RPMI7951 (cell line): ENCODE measurements around the gene SPATA22. TPM values are rescaled to one million over a fixed set of nuclear protein-coding genes. Genes with fewer than 3 reads are reported as not detected.
"Not testable (repeated sequence)": the region's sequence is repeated elsewhere in the genome, so short reads cannot be mapped to it uniquely, and the experiment has no call there.

Experiments used
- DNase-seq: peaks from one replicate; pipeline ENCODE4 v3.0.0-alpha.2; 2012; ENCODE audit warnings: low read depth
- total RNA-seq: library from RNA; depleted of rRNA; stranded (reverse); fragments of >200 nt; shearing (Covaris generic); gene quantifications from 2 replicates; pipeline ENCODE4 v1.2.3, GENCODE V29; 2014; rRNA removed

SPATA22 gene
- total RNA-seq: not detected in 2 replicates

DNA sequence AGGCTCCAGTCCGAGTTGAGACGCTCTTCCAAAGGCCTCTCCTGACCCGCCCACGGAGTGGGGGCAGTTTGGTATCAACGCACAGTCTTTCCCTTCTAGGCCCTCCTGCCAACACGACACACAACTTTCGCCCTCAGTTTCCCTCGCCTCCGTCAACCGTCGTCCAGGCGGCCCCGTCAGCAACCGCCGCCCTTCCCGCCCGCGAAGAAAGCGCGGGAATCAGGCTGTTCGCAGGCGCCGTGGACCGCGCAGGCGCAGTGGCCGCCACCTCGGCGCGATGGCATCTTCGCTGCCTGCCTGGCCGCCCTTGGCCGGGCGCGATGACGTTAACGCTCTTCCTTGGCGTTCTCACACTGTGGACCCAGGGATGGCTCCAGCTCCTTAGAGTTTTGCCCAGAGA lies at the start of gene SPATA22:
SPATA22 (minus strand) TSS at position 221 of the 400 bp plus-strand sequence. CDS start 2,494 bp downstream, outside the sequence.
- no peak for DNase-seq

DNA sequence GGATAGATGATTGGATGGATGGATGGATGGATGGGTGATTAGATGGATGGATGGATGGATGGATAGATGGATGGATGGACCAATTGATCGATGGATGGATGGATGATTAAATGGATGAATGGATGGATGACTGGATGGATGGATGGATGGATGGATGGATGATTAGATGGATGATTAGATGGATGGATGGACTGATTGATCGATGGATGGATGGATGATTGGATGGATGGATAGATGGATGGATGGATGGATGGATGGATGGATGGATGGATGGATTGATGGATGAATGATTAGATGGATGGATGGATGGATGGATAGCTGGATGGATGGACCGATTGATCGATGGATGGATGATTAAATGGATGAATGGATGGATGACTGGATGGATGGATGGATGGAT lies 47.9 kb upstream of the SPATA22 start:
- not testable (repeated sequence) for DNase-seq

DNA sequence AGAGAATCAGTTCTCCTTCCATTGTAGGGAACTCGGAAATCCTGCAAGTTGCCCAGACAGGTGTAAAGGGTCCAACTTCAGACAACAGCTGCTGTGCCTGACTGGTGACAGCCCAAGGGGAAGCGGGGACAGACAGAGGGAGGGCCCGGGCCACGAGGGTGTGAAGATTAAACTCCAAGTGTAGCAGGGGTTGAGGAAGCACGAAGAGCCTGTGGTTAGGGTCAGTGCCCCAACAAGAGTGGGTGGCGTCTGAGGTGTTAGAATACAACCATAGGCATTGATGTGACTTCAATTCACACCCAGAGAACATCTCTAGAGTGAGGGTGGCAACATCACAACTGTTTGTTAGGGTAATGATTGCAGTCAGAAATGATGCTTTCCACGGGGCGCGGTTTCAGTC lies 43.3 kb upstream of the SPATA22 start:
- DNase-seq: no peak

- DNase-seq: not testable (repeated sequence)
Observed at GRCh38 chr17:3514167-3514566, 42.5 kb upstream of the SPATA22 start.

- DNase-seq: no peak
Observed at GRCh38 chr17:3513305-3514035, 41.9 kb upstream of the SPATA22 start.

DNA sequence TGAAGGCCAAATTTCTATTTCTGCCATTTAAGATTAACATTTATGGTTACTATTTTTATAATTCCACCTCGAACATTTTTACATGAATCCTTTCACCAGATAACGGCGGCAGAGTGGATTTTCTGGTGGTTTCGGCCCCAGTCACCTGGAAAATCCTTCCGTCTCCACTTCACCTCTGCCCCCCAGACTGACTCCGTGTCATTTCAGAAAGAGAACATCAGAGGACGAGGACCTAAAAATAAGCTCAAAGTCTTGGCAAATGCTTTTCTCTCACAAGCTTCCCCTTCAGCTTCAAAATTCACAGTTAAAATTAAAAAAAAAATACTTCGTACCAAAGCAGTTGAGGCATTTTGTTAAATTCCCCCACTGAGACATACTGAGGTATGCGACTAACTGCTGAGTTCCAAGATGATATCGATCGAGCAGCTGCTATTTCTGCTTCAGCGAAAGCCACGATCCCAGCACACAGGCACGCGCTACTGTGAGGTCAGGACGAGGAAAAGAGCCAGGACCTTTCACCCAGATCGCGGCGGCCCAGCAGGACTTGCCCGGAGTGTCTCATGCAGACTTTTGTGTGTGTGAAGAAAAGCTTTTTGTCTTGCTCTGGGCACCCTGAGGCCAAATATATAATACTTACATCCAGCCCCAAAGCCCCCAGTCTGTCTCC lies 41.0 kb upstream of the SPATA22 start:
- peak; percentile 50 for DNase-seq

DNA sequence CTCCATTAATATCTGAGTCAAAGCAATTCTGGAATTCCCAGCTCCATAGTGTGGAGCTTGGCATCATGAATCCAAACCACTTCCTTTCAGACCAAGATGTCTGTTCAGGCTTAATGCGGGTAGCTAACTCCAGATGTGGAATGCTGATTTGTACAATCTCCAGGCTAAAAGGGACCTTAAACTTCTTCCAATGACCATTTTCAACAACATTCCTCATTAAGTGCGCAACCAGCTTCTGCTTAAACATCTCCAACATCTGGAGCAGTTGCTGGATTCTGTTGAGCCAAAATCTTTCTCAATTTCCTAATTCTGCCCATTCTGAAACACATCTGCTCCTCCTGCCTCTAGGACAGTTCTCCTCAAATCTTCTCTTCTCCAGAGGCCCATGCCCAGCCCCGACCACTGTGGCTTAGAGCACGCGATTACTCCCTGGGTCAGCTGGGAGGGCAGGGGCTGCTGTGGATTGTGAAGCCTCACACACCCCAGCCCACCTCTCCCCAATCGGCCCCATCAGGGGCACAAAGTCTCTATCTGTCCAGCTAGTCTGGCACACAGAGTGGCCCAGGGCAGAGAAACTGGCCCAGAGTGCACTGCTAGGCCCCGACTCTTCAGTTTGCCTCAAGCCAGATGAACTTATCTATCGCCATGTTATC lies 40.4 kb upstream of the SPATA22 start:
- peak; percentile 28 for DNase-seq

GRCh38 chr17:3510090-3510489 lies 38.5 kb upstream of the SPATA22 start:
- DNase-seq: no peak

DNA sequence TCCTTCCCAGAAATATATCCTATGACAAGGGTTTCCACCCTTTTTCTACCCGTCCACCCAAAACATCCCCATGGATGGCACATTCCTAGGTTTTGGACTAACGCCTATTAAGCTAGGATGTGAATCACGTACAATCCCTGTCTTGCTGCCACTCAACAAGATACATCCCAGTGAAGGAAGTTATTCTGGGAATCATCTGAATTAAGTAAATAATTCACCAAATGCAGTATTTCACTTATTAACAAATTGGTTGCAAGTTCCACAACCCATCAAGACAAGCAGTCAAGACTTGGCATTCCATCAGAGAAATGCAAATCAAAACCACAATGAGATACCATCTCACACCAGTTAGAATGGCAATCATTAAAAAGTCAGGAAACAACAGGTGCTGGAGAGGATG lies 36.2 kb upstream of the SPATA22 start:
- no peak for DNase-seq

GRCh38 chr17:3507071-3507470 lies 35.5 kb upstream of the SPATA22 start:
- no peak for DNase-seq

DNA sequence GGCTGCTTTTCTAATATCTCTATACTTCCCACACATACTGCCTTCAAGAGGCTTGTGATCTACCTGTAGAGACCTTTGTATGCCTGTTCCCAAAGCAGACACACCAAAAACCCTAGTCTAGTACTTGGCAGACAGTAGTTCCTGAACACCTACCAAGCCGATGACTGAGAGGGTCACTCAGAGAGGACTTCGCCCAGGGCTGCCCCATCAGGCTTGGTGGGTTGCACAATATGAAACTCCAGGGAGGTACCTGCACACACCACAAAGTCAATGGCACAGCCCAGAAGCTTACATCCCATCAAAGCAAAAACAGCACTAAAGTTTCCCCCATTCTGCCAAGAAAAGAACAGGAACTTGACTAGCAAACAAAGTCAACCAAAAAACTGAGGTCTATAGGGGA lies 34.4 kb upstream of the SPATA22 start:
- DNase-seq: no peak

- DNase-seq: no peak
Observed at GRCh38 chr17:3505008-3505407, 33.4 kb upstream of the SPATA22 start.

GRCh38 chr17:3503285-3503684 lies 31.7 kb upstream of the SPATA22 start:
- DNase-seq: no peak

GRCh38 chr17:3502466-3502865 lies 30.8 kb upstream of the SPATA22 start:
- peak; percentile 32 for DNase-seq

- no peak for DNase-seq
Observed at GRCh38 chr17:3501344-3501743, 29.7 kb upstream of the SPATA22 start.

- no peak for DNase-seq
Observed at GRCh38 chr17:3497101-3497500, 25.5 kb upstream of the SPATA22 start.

GRCh38 chr17:3485481-3486068 lies 14.0 kb upstream of the SPATA22 start:
- no peak for DNase-seq

- DNase-seq: no peak
Observed at GRCh38 chr17:3482852-3483251, 11.2 kb upstream of the SPATA22 start.

DNA sequence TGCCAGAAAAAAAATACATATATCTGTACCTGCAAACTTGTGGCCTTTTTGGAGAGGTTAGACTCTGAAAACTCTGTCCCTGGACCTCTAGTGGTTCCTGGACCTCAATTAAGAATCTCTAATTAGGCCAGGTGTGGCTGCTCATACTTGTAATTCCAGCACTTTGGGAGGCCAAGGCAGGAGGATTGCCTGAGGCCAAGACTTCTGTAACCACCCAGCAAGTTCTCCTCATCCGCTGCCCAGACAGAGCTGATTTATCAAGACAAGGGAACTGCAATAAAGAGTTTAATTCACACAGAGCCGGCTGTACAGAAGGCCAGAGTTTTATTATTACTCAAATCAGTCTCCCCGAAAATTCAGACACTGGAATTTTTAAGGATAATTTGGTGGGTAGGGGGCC lies 8.4 kb upstream of the SPATA22 start:
- DNase-seq: no peak

DNA sequence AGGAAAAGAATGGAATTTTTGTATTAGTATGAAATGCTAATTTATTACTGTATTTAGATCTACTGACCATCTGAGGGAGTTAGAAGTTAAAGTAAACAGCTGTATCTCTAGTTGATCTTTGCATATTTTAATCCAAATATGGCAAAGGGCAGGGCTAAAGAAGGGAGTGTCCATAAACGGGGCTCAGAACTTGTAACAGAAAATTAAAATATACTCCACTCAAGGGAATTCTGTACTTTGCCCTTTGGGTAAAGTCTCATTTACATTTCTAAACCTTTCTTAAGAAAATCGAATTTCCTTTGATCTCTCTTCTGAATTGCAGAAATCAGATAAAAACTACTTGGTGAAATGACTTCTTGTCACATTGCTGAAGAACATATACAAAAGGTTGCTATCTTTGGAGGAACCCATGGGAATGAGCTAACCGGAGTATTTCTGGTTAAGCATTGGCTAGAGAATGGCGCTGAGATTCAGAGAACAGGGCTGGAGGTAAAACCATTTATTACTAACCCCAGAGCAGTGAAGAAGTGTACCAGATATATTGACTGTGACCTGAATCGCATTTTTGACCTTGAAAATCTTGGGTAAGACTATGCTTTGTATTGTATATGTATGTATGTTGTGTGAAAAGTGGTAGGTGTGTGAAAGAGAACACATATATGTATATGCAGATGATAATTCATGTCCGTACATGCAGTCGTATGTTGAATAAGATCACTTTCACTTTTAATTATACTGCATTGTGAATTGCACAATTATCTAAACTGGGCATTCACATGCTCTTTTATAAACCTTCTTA lies 4.4 kb upstream of the SPATA22 start, which contains the start of gene ASPA:
ASPA (plus strand) TSS at position 186 of the 799 bp plus-strand sequence; CDS start at position 349, 163 bp downstream.
- DNase-seq: peak; percentile 14

- no peak for DNase-seq
Observed at GRCh38 chr17:3475251-3475685, 3.6 kb upstream of the SPATA22 start.
